GM19438 (cell line): ENCODE results near the gene RUNX1.

Experiments used
- ATAC-seq: cut with Tn5 transposase; IDR thresholded peaks from one replicate; pipeline ENCODE4 v1.9.1; 2021; ENCODE audit warnings: low read depth; ENCODE audit not compliant: unreplicated experiment

The RUNX1 gene

GRCh38 chr21:35037384-35037765 lies 11.7 kb downstream of the RUNX1 start:
- ATAC-seq, result no peak

GRCh38 chr21:35036465-35037383 lies 12.4 kb downstream of the RUNX1 start:
- no peak for ATAC-seq

GRCh38 chr21:35035581-35035980 lies 13.5 kb downstream of the RUNX1 start:
- ATAC-seq, result no peak

- no peak for ATAC-seq
These were observed 14.0 kb downstream of the RUNX1 start for GRCh38 chr21:35035116-35035515.

- no peak for ATAC-seq
These were observed 14.7 kb downstream of the RUNX1 start for GRCh38 chr21:35034203-35034926.

GRCh38 chr21:35032474-35033263 lies 16.4 kb downstream of the RUNX1 start:
- ATAC-seq, result no peak

GRCh38 chr21:35028451-35028978 lies 20.6 kb downstream of the RUNX1 start:
- no peak for ATAC-seq

GRCh38 chr21:35027563-35028450 lies 21.3 kb downstream of the RUNX1 start:
- ATAC-seq, result no peak

- ATAC-seq, result peak; percentile 84
These were observed 22.2 kb downstream of the RUNX1 start for GRCh38 chr21:35026617-35027562.

GRCh38 chr21:35026153-35026500 lies 23.0 kb downstream of the RUNX1 start:
- ATAC-seq, result no peak

GRCh38 chr21:35025206-35026152 lies 23.6 kb downstream of the RUNX1 start:
- no peak for ATAC-seq

GRCh38 chr21:35024513-35024912 lies 24.6 kb downstream of the RUNX1 start:
- ATAC-seq, result no peak

- no peak for ATAC-seq
These were observed 25.1 kb downstream of the RUNX1 start for GRCh38 chr21:35024071-35024420.

- no peak for ATAC-seq
These were observed 25.6 kb downstream of the RUNX1 start for GRCh38 chr21:35023396-35024070.

- no peak for ATAC-seq
These were observed 27.6 kb downstream of the RUNX1 start for GRCh38 chr21:35021546-35021945.

GRCh38 chr21:35020902-35021301 lies 28.2 kb downstream of the RUNX1 start:
- ATAC-seq, result no peak

GRCh38 chr21:35020436-35020835 lies 28.7 kb downstream of the RUNX1 start:
- no peak for ATAC-seq
